GM19238 (cell line): Measurements from ENCODE around the gene ABI1.
"Not testable (repeated sequence)": the region's sequence is repeated elsewhere in the genome, so short reads cannot be mapped to it uniquely, and the experiment has no call there.

Experiments
- DNase-seq: peaks from one replicate; pipeline ENCODE4 v3.0.0; 2011; ENCODE audit warnings: low spot score; ENCODE audit not compliant: insufficient read length

ABI1 gene

DNA sequence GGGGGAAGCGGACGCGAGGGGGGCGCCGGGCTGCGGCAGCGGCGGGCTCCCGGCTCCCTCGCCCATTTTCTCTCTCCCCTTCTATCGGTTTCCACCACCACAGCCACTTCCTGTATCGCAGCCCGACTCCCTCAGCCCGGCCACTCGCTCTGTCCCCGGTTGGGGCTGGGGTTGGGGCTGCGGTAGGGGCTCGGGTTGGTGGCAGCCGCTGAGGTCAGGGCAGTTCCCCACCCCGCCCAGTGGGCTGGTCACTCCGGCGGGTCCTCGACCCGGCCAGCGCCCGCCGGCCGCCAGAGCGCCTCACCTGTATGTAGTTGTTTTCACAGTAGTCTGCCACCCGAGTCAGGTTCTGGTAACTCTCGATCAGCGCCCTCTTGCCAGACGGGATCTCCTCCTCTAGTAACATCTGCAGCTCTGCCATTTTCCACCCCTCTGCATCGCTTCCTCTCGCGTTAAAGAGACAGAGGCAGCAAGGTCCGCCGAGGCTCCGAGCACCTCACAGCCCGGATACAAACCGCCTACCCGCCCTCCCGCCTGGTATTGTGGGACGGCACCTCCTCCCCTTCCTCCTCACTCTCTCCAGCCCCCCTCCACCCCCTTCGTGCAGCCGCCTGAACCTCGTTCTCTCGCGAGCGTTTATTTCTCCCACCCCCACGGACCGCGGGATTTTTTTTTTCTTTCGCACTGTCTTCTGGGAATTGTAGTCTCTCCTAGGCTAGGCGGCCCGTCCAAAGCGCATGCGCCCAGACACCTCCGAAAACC lies at the start of gene ABI1:
TSS of gene ABI1 (minus strand) at position 516 of the 762 bp plus-strand sequence. CDS start at position 421, 95 bp downstream.
- peak; percentile 79 for DNase-seq

DNA sequence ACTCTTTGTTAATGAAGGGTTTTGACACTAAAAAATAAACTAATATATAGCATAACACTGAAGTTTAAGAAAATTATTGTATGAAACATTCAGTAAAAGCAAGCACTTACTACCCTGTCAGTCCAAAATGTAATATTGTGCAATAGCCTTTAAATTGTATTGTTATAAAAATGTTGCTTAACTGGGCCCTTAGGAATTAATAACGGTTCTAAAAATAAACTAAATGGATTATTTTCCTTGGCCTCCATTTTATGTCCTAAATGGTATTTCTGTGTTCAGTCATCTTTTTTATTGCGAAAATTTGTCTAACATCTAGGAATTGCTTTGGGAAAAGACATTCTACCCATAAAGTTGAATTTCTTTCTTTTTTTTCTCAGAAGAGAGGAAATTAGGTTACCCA lies 49.0 kb upstream of the ABI1 start:
- no peak for DNase-seq

DNA sequence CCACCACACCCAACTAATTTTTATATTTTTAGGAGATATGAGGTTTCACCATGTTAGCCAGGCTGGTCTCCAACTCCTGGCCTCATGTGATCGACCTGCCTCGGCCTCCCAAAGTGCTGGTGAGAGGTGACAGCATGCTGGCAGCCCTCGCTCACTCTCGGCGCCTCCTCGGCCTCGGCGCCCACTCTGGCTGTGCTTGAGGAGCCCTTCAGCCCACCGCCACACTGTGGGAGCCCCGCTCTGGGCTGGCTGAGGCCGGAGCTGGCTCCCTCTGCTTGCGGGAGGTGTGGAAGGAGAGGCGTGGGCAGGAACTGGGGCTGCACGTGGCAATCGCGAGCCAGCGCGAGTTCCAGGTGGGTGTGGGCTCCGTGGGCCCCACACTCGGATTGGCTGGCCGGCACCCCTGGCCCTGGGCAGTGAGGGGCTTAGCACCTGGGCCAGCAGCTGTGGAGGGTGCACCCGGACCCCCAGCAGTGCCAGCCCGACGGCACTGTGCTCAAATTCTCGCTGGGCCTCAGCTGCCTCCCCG lies 44.6 kb upstream of the ABI1 start:
- not testable (repeated sequence) for DNase-seq

DNA sequence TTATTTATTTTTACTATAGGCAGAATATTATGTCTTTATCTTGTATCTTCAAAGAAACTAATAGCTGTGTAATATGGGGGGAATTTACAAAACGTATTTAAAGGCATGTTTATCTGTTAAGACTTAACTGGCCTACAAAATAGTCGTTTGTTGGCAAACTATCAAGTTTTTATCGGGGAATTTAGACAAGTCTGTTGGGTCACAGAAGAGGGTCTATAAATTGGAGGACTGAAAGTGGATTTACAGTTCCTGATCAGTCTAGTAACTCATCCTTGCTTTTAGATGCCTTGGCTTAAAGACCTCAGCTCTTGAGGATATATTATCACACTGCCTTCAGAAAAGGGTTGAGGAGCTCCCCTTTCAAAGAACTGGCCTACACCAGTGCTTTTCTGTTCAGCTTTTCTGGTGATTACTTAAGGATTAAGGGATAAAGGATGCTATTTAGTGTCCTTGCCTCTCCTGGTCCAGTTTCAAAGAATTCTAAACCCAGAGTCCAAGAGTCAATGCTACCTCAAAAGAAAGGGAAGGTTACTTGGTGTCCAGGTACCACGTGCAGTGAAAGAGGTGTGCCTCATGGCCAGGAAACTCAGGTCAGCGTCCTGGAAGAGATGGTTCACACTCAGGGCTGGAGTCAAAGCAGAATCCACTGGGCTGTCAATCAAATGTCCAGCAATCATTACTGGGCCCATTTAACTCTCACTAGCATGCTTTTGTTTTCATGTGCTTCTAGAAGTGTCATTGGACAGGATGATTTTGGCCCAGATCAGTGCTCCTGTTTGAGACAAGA lies 42.9 kb upstream of the ABI1 start:
- DNase-seq, result no peak

DNA sequence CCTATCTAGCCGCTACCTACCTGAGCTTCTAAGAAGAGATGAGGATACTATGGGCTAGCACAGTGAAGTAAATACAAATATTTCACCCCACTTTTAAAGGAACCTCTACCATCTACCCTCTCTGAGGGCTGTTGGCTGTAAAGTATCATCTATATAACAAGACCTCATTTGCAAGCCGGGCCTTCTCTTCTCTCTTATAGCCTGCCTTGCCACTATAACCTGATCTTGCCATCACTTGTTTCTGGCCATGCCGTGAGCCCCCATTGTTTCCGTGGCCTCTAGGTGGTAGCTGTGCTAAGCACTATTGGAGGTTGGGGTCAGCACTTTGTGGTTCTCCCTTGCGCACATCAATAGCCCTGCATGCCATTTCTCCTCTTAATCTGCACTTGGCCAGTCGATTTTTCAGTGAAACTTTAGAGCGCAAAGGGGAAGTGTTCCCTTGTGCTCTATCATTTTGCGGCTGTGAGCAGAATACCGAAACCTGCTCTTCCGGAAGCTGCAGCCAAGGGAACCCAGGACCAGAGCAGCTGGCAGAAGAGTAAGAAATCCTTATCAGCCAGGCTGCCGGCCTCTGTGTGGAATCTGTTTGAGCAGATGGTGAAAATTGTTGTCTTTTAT lies 31.7 kb upstream of the ABI1 start:
- DNase-seq, result not testable (repeated sequence)

DNA sequence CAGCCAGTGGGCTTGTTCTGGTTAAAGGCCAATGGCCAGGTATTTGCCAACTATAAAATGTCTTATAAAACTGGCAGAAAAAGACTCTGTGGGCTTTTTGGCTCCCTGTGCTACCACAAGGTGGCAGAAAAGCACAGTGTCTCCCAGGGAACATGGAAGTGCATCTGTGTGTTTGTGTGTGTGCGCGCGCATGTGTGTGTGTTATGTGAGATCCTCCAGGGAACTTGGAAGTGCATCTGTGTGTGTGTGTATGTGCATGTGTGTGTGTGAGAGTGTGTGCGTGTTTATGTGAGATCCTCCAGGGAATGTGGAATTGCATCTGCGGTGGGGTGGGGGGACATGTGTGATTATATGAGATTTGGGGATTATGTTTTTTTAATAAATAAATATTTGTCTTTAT lies 30.2 kb upstream of the ABI1 start:
- no peak for DNase-seq

DNA sequence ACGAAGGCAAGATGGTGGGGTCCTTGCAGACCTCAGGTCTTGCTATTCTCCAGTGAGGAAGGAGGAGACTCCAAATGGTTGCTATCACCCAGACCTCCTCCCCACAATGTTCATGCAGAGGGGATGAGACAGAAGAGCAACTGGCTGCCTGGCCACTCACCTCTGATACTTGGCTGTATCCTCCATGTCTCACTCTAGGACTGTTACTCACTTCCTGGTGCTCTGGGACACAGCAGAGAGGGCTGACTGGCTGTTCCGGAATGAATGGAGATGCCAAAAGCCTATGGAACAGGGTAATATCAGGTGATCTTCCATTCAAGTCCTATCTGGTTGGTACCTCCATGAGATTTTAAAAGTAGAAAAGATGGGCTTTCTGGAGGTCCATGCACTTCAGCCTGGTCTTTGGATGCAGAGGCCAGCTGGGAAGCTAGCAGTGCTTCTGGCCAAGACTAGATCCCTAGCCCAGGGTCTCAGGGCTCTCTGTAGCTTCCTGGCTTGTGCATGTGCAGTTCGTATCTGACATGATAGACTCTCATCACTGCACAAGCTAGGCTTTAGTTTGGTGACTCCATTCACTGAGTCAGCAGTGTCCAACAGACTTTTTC lies 27.0 kb upstream of the ABI1 start:
- DNase-seq, result no peak

DNA sequence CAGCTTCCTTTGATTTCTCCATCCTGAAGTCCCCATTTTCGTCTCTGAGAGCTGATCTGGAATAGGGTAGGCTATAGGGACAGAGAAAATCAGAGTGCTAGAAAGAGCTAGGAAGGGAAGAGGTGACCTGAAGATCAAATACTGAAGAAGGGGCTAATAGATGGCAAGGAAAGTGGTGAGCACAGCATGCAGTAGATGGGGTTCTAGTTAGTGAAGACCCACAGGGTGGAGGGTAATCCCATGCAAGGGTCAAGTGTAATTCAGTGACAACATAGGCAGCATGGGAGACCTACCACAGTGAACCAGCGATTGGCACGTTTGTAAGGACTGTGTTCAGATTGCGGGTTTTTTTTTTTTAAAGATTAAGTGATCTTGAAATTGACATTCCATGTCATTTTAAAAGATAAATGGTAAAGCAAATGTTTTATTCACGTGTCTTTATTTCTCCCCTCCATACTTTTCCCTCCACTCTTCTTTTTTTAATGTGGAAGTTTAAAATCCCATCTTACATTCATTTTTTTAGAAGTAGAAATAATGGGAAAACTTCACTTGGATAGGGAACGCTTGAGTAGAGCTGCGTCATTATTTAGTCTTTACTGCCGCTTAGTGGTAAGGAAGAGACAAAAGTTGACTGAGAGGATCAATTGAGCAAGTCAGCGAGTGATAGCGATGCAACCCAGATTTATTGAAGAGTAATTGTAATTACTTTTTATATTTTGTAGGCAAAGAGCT lies 21.0 kb upstream of the ABI1 start:
- peak; percentile 27 for DNase-seq

DNA sequence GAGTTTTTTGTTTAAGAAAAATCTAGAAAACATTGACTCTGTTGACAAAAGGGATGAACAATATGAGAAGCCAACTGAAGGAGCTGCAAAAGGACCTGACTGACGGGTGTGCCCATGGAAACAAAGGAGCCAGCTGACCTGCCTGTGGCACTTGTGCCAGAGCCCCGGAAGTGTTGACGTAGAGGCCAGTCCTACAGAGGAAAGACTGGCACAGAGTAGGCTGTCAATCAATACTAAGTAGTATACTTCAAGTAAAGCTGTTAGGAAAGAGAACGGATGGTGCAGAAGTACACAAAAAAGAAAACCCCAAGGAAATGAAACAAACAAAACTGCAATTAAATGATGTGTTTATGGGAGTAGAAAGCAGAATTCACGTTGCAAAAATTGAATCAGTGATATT lies 19.0 kb upstream of the ABI1 start:
- no peak for DNase-seq

DNA sequence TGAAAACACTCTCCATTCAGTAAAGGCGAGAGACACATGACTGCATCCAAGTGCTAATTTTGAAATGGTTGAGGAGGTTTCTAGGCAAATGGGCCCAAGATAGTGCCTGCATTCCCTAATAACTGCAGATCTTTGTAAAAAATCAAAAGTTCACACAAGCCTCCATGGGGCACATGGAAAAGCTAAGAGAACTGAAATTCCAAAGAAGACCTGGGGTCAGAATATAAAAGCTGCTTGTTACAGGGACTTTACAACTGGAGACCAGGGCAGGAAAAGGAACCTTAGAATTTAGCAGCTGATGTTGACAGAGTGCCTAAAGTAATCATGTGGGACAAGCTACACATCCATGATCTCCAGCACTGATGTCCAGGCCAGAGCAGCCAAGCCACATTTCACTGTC lies 10.0 kb upstream of the ABI1 start:
- DNase-seq, result no peak

DNA sequence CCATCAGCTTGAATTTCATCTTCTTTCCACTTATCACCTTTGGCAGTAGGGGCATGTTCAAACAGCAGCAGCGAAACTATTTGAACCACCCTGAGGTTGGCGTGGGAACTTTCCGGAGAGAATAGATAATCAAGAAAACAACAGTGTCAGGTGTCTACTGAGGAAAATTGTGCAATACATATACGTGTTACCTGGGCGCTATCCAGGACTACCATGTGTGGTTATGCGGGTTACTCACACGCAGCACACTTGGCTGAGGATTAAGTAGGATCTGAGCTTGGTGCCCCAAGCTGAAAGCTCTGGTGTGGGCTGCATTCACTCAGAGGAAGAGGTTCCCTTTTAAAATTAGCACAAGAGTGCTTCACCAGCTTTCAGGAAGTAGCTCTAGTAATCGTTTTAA lies 8.8 kb upstream of the ABI1 start:
- DNase-seq, result no peak

DNA sequence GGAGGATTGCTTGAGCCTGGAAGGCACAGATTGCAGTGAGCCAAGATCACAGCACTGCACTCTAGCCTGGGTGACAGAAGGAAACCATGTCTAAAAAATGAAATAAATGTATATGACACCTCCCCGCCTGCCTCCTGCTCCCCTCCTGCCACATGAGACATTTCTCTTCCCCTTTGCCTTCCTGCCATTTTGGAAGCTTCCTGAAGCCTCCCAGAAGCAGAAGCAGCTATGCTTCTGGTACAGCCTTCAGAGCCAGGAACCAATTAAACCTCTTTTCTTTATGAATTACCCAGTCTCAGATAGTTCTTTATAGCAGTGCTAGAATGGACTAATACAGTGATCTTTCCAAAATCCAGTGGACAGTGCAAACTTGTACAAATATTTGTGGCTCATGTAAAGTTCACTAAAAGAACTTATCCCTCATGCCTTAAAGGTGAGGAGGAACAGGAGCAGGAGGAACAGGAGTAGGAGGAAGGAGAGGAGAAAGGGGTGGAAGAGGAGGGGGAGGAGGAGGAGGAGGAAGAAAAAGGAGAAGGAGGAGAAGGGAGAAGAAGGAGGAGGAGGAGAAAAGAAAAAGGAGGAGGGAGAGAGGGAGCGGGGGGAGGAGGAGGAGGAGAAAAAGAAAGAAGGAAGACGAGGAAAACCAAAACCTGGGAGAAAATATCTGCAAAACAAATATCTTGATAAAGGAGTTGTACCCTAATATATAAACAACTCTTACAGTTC lies 2.8 kb upstream of the ABI1 start:
- no peak for DNase-seq

DNA sequence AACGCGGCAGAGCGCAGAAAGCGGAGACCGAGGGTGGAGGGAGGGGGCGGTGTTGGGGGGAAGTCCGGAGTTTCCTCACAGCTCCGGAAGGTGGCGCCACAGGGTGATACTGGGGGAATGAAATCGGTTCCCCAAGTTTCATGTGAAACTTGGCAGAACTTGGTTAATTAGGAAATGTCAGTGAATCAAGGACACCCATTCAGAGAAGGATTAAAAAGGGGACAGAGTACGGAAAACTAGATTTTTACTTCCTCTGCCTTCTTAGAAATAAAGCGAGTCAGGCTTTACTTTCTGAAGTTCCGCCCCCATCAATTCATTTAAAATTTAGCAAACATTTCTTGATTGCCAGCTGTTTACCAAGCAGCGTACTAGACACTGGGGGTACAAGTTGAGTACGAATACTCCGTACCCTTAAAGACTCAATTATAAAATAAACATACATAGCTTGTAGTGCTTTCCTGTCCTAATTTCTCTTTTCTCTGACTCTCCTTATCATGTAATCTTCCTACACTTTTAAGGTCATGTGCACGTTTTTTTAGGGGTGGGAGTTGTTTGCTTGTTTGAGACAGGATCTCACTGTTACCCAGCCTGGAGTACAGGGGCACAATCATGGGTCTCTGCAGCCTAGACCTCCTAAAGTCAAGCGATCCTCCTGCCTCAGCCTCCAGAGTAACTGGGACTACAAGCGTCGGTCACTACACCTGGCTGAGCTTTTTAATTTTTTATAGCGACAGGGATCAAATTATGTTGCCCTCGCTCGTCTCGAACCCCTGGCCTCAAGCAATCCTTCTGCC lies 644 bp upstream of the ABI1 start:
- DNase-seq, result no peak

DNA sequence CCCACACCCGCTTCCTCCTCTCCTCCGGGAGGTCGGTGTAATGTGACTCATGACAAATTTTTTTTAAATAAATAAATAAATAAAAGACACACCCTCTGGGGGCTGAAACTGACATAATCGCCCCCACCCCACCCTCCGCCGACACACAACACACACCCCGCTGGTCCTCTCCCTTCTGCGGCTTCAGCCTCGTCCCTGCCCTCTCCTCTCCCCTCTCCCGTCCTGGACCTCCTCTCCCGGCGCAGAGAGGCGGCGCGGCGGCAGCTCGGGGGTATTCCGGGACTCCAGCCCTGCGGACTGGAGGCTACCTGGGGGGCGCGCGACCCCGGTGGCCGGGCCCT lies 686 bp downstream of the ABI1 start:
- no peak for DNase-seq

DNA sequence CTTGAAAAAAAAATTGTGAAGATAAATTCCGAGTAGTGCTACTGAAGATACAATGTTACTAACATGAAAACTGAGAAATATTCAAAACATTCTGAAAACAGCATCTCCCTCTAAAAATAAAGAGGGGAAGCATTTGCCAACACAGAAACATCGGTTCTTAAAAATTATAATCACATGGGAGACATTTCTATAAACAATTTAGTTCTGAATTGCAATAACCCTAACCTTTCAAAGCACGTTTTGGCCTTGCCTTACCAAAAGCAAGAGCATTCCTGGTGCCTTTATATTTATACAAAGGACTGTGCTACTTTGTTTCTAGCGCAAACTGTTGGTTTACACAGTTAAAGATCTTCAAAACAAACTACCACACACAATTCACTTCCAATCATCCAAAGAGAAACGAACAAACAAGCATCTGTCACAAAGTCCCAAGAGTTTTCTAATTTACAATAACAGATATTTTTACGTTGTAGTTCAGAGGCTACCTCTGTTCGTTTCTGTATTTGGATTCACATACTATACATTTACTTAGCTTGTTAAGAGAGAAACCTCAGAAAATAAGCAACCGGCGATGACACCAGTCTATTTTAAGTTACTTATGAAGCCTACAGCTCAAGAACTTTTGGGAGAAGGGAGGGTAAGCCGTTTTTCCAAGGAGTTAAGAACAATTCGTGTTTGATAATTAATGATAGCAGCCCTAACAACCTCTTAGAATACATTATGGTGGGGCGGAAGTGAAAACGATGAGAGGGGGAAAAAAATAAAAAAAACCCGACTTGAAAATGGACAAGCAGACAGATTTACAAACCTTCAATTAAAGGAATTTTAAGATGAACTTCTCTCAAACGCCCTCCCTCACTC lies 1.3 kb downstream of the ABI1 start:
- DNase-seq, result no peak

DNA sequence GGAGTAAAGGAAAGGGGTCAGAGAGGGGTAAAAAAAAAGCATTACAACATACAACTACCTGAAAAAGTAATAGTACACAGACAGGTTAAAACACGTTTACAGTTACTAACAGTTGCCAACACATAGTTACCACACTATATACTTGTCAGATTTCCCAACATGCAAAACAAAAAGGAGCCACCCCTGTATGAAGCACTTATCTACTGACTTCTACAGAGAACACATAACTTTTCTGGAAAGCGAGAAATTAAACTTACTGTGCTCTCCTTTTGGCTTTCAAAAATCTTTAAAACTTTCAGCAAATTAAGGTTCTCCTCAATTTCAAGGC lies 2.1 kb downstream of the ABI1 start:
- DNase-seq, result no peak

DNA sequence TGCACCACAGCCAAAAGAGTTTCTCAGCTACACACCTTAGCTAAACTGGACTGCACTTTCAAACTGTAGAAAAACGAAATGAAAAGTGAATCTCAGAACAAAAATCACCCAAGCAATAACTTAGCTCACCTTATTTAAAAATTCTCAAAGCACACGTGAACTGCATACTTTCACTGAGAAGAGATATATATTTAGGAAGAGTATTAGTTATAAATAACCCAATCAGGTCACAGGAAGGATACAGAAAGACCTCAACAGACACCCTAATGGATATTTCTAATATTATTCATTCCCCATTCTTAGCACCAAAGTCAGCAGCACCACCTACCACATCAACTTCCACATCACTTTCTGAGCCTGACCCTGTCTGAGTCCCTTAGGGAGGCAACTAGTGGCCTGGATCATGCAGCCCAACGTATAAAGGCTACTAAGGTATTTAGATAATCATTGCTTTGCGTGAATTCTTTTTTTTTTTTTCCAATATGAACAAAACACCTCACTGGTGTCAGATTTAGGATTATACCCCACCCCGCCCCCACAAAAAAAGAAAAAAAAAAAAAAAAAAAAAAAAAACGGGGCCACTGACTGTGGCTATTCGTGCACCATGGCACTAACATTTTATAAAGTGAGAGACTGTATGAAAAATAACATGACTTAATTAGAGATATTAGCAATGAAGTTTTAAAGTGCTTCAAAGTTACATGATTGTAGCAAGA lies 2.6 kb downstream of the ABI1 start:
- DNase-seq, result no peak

DNA sequence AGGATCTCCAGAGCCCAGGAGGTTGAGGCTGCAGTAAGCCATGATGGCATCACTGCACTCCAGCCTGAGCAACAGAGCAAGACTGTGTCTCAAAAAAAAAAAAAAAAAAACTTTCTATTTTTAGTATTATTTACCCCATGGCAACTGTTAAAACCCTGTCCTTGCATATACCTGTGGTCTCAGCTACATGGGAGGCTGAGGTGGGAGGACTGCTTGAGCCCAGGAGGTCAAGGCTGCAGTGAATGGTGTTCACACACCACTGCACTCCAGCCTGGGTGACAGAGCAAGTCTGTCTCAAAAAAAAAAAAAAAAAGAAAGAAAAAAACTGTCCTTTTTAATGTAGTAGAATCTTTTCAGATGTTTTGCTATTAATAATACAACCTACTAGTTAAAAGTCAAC lies 3.2 kb downstream of the ABI1 start:
- not testable (repeated sequence) for DNase-seq
